HEK293T (cell line): Measurements from ENCODE around the gene JAKMIP2.

Experiments used
- ARNT ChIP-seq: fragments of 450-650 bp; IDR thresholded peaks from 2 replicates; pipeline ENCODE4 v1.6.1; 2017; ENCODE audit warnings: mild to moderate bottlenecking
- BHLHE40 ChIP-seq: fragments of 450-650 bp; IDR thresholded peaks from 2 replicates; pipeline ENCODE4 v1.6.1; 2016; ENCODE audit warnings: mild to moderate bottlenecking, moderate library complexity, borderline replicate concordance
- ELF4 ChIP-seq: fragments of 450-650 bp; IDR thresholded peaks from 2 replicates; pipeline ENCODE4 v1.6.1; 2017; ENCODE audit warnings: antibody characterized with exemption
- FOXA1 ChIP-seq: fragments of 450-650 bp; IDR thresholded peaks from 2 replicates; pipeline ENCODE4 v1.6.1; 2016; ENCODE audit warnings: mild to moderate bottlenecking
- FOXK2 ChIP-seq: fragments of 450-650 bp; IDR thresholded peaks from 2 replicates; pipeline ENCODE4 v1.6.1; 2016; ENCODE audit warnings: mild to moderate bottlenecking
- FOXM1 ChIP-seq: fragments of 450-650 bp; IDR thresholded peaks from 2 replicates; pipeline ENCODE4 v1.6.1; 2017; ENCODE audit warnings: mild to moderate bottlenecking, borderline replicate concordance
- HDGF ChIP-seq: fragments of 450-650 bp; IDR thresholded peaks from 2 replicates; pipeline ENCODE4 v1.6.1; 2017; ENCODE audit warnings: antibody characterized with exemption, borderline replicate concordance
- L3MBTL2 ChIP-seq: fragments of 450-650 bp; conservative IDR thresholded peaks from 2 replicates; pipeline ENCODE4 v1.6.1; 2016; ENCODE audit warnings: mild to moderate bottlenecking
- NFRKB ChIP-seq: fragments of 450-650 bp; IDR thresholded peaks from 2 replicates; pipeline ENCODE4 v1.6.1; 2016; ENCODE audit warnings: mild to moderate bottlenecking, moderate library complexity
- SP1 ChIP-seq: fragments of 450-650 bp; IDR thresholded peaks from 2 replicates; pipeline ENCODE4 v1.6.1; 2017
- SUZ12 ChIP-seq: fragments of 450-650 bp; IDR thresholded peaks from 2 replicates; pipeline ENCODE4 v1.6.1; 2016; ENCODE audit warnings: mild to moderate bottlenecking
- TARDBP ChIP-seq: fragments of 450-650 bp; IDR thresholded peaks from 2 replicates; pipeline ENCODE4 v1.6.1; 2016
- TF ChIP-seq, protein P1 (sequence below): fragments of 450-650 bp; IDR thresholded peaks from 2 replicates; pipeline ENCODE4 v1.6.1; 2016

DNA sequence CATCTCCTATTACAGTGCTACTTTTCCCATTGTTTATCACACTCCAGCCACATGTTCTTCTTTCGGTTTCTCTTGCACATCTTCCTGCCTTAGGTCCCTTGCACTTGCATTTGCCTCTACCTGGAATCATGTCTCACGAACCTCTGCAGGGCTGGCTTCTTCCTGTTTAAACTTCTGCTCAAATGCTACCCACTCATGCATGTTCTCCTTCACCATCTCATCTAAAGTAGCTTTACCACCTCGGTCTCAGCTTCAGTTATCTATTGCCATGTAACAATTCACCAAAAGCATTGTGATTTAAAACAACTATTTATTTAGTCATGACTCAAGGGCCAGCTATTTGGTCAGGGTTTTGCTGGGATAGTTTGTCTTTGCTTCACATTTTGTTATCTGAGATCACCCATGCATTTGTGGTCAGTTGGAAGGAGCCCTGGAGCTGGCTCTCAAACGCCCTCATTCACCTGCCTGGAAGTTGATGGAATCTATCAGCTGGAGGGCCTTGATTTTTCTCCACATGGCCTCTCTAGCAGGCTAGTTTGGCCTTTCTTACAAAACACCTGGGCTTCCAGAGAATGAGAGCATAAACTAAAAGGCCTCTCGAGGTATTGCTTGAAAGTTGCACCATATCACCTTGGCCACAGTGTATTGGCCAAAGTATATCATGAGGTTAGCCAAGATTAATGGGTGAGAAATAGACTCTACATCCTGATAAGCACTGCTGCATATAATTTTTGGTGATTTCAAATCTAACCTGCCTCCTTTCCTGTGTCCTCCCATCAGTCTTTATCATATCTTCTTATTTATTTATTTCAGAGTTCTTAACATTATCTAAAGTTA, 27.5 kb upstream of the JAKMIP2 start:
- TF ChIP-seq FOXK2 = no peak
- TF ChIP-seq SP1 = no peak
- TF ChIP-seq, protein P1, sequence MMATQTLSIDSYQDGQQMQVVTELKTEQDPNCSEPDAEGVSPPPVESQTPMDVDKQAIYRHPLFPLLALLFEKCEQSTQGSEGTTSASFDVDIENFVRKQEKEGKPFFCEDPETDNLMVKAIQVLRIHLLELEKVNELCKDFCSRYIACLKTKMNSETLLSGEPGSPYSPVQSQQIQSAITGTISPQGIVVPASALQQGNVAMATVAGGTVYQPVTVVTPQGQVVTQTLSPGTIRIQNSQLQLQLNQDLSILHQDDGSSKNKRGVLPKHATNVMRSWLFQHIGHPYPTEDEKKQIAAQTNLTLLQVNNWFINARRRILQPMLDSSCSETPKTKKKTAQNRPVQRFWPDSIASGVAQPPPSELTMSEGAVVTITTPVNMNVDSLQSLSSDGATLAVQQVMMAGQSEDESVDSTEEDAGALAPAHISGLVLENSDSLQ = no peak
- no peak for TF ChIP-seq TARDBP
- TF ChIP-seq HDGF = no peak
- no peak for TF ChIP-seq FOXA1
- TF ChIP-seq NFRKB = no peak
- no peak for TF ChIP-seq FOXM1
- TF ChIP-seq ELF4 = no peak
- TF ChIP-seq BHLHE40 = no peak
- TF ChIP-seq SUZ12 = no peak
- TF ChIP-seq ARNT = no peak
- TF ChIP-seq L3MBTL2 = no peak
